Measurements from ENCODE around the gene TSSC4. TPM values are rescaled to one million over a fixed set of nuclear protein-coding genes. Genes with fewer than 3 reads are reported as not detected.

TSSC4 gene
- total RNA-seq, 1 donor: 31.5 TPM

DNA sequence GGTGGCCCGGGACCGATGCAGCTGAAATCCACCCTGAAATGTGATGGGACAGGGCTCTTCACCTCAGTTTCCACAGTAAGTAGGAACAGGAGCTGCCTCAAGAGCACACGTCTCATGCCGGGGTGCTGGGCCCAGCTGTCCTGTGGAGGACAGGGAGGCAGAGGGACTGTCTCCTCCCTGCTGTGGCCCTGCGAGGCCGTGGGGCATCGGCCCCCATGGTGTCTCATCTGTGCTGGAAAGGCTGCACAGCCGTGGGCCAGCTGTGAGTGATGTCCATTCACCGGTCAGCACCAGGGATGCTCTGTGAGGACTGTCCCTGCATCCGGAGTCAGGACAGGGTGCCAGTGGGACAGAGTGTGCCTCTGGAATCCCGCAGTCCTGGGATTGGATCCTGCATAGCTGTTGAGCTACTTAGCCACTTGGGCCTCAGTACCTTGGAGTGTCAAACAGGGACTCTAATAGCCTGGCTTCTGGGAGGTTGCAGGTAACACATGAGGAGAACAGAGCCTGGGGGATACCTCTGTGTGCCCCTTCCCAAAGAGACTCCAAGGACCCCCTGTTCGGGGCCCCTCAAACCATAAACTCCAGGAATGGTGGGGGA lies 27.3 kb downstream of the TSSC4 start:
- no peak overlapping the region for H3K4me3 ChIP-seq (ENCODE audit: low read depth, low read length)
- TF ChIP-seq, protein P1, sequence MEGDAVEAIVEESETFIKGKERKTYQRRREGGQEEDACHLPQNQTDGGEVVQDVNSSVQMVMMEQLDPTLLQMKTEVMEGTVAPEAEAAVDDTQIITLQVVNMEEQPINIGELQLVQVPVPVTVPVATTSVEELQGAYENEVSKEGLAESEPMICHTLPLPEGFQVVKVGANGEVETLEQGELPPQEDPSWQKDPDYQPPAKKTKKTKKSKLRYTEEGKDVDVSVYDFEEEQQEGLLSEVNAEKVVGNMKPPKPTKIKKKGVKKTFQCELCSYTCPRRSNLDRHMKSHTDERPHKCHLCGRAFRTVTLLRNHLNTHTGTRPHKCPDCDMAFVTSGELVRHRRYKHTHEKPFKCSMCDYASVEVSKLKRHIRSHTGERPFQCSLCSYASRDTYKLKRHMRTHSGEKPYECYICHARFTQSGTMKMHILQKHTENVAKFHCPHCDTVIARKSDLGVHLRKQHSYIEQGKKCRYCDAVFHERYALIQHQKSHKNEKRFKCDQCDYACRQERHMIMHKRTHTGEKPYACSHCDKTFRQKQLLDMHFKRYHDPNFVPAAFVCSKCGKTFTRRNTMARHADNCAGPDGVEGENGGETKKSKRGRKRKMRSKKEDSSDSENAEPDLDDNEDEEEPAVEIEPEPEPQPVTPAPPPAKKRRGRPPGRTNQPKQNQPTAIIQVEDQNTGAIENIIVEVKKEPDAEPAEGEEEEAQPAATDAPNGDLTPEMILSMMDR (IDR thresholded peaks at IDR 0.05; ENCODE audit: insufficient read depth, low read length): no peak

DNA sequence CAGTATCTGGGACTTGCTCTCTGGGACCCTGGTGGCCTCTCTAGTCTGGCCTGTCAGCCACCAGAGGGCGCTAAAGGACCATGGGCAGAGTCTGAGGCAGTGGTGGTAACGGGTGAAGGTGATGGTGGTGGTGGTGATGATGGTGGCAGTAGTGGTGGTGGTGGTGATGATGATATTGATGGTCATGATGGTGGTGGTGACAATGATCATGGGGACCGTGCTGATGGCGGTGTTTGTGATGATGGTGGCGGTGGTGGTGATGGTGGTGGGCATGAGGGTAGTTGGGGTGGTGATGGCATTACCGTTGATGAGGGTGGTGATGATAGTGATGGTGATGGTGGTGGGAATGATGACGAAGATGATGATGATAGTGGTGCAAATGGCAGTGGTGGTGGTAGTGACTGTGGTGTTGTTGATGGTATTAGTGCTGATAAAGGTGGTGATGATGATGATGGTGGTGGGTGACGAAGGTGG lies 27.8 kb downstream of the TSSC4 start:
- no peak overlapping the region for H3K4me3 ChIP-seq (ENCODE audit: low read depth, low read length)
- DNase-seq (ENCODE audit: low read depth): peak; percentile 43
- TF ChIP-seq, protein P1 (IDR thresholded peaks at IDR 0.05; ENCODE audit: insufficient read depth, low read length): peak; percentile 85

More for the DNA sequence above, 27.3 kb downstream of the TSSC4 start:
- no peak for DNase-seq (ENCODE audit: low read depth)

GRCh38 chr11:2431395-2431794 lies 30.8 kb downstream of the TSSC4 start:
- no peak for DNase-seq (ENCODE audit: low read depth)
- no peak overlapping the region for H3K4me3 ChIP-seq (ENCODE audit: low read depth, low read length)
- TF ChIP-seq, protein P1 (IDR thresholded peaks at IDR 0.05; ENCODE audit: insufficient read depth, low read length): no peak

DNA sequence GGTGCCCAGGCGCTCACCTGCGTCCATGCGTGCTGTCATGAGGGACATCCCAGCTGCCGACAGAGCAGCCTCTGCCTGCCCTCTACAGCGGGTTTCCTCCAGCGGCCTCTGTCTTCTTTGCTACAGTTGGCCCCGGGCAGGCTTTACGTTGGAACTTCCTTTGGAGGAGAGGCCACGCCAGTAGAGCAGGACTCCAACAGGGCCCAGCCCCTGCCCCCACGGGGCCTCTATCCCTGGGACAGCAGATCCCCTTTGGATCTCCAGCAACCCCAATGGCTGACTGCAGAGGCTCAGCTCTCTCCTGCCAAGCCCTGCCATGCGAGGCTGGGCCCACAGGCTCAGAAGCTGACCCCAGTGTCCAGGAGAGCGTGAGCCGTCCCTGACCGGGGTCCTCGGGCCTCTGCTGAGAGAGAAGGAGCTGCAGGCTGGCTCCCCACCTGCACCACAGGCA lies 31.6 kb downstream of the TSSC4 start:
- no peak overlapping the region for H3K4me3 ChIP-seq (ENCODE audit: low read depth, low read length)
- TF ChIP-seq, protein P1 (IDR thresholded peaks at IDR 0.05; ENCODE audit: insufficient read depth, low read length): no peak
- DNase-seq (ENCODE audit: low read depth): no peak

DNA sequence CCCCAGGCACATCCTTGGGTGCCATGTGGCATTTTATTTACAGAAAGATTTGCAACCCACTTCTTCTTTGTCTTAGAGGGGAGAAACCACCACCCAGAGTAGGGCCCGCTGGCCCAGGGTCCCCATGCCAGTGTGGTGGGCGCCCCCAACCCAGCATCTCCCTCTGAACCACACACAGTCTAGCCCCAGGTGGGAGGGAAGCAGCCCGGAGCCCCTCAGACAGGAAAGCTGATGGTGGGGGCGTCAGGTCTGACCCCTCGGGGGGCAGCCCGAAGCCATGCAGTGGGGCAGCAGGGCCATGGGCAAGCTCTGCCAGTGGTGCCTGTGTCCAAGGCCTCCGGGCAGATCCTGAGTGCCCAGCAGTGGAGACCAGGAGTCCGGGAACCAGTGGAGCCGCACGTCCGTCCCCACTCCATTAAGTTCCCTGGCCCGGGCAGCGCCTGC lies 32.1 kb downstream of the TSSC4 start:
- no peak for DNase-seq (ENCODE audit: low read depth)
- H3K4me3 ChIP-seq (ENCODE audit: low read depth, low read length): no peak overlapping the region
- TF ChIP-seq, protein P1 (IDR thresholded peaks at IDR 0.05; ENCODE audit: insufficient read depth, low read length): no peak

DNA sequence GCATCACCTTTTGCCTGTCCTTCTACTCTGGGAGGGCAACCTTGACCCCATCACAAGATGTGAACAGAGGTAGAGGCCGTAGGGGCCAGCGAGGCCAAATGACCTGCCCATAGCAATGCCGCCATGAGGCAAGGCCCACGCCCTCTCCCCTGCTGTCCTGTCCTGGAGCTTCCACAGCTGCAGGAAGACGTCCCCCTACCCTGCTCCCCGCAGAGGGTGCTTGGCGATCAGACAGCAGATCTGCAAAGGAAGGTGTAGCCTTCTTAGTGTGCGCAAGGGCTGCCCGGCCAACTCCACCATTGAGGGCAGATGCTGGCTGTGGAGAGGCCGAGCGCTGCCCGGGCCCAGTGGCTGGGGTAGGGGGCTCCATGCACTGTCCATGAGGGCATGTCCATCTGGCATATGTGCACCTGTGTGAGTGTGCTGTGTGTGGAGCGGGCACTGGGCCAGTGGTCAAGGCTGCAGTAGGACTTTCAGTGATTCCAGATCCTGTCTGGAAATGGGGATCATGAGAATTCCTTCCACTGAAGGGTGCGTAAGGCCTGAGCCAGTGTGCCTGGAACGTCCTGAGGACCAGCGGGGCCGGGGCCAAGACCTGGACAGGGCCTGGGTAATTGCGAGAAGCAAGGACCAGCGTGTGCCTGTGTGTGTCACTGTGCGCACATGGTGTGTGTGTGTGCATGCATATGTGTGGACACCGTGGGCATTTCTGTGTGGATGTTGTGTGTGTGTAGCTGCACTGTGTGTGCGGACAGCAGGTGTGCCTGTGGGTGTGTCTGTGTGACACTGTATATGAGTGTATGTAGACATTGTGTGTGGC lies 32.8 kb downstream of the TSSC4 start:
- no peak for DNase-seq (ENCODE audit: low read depth)
- TF ChIP-seq, protein P1 (IDR thresholded peaks at IDR 0.05; ENCODE audit: insufficient read depth, low read length): no peak
- no peak overlapping the region for H3K4me3 ChIP-seq (ENCODE audit: low read depth, low read length)
